ENCODE data around the gene ASAP2.

Gene ASAP2

GRCh38 chr2:9405636-9406035 lies 199.0 kb downstream of the ASAP2 start:
- no peak overlapping the region for H3K4me3 ChIP-seq (ENCODE audit: low read depth in 1 of 2, low read length in 1 of 2)
- H3K4me1 ChIP-seq (ENCODE audit: control insufficient read depth in 1 of 2, insufficient read depth in 1 of 2, low read depth in 1 of 2, low read length in 1 of 2): no peaks in the 10 kb centered on the region
- H3K36me3 ChIP-seq: peaks cover 39% of the 10 kb centered on the region
- H3K27me3 ChIP-seq: no peaks in the 10 kb centered on the region
- TF ChIP-seq CTCF (IDR thresholded peaks at IDR 0.05): no peak
- no peaks in the 10 kb centered on the region for H3K9me3 ChIP-seq
- no peak overlapping the region for H3K27ac ChIP-seq

- Histone ChIP-seq H3K27ac (no peak overlapping the region), H3K36me3 (peaks cover 41% of the 10 kb centered on the region)
Measured at GRCh38 chr2:9406529-9407362, 200.1 kb downstream of the ASAP2 start.

GRCh38 chr2:9407363-9407811 lies 200.8 kb downstream of the ASAP2 start:
- TF ChIP-seq CTCF (IDR thresholded peaks at IDR 0.05): no peak
- no peaks in the 10 kb centered on the region for H3K27me3 ChIP-seq
- H3K4me3 ChIP-seq (ENCODE audit: low read depth in 1 of 2, low read length in 1 of 2): no peak overlapping the region
- H3K9me3 ChIP-seq: no peaks in the 10 kb centered on the region
- peaks cover 41% of the 10 kb centered on the region for H3K36me3 ChIP-seq
- peaks cover 0 to 3% of the 10 kb centered on the region in 2 experiments for H3K4me1 ChIP-seq (ENCODE audit: control insufficient read depth in 1 of 2, insufficient read depth in 1 of 2, low read depth in 1 of 2, low read length in 1 of 2)
- H3K27ac ChIP-seq: no peak overlapping the region

More at GRCh38 chr2:9406529-9407362, 200.1 kb downstream of the ASAP2 start:
- peaks cover 0 to 3% of the 10 kb centered on the region in 2 experiments for H3K4me1 ChIP-seq (ENCODE audit: control insufficient read depth in 1 of 2, insufficient read depth in 1 of 2, low read depth in 1 of 2, low read length in 1 of 2)
- no peaks in the 10 kb centered on the region for H3K27me3 ChIP-seq
- no peaks in the 10 kb centered on the region for H3K9me3 ChIP-seq
- TF ChIP-seq CTCF (IDR thresholded peaks at IDR 0.05): no peak
- no peak overlapping the region for H3K4me3 ChIP-seq (ENCODE audit: low read depth in 1 of 2, low read length in 1 of 2)

GRCh38 chr2:9408641-9409151 lies 202.1 kb downstream of the ASAP2 start:
- no peaks in the 10 kb centered on the region for H3K9me3 ChIP-seq
- no peak overlapping the region for H3K27ac ChIP-seq
- TF ChIP-seq CTCF (IDR thresholded peaks at IDR 0.05): no peak
- H3K4me3 ChIP-seq (ENCODE audit: low read depth in 1 of 2, low read length in 1 of 2): no peak overlapping the region
- peaks cover 41% of the 10 kb centered on the region for H3K36me3 ChIP-seq
- H3K4me1 ChIP-seq (ENCODE audit: control insufficient read depth in 1 of 2, insufficient read depth in 1 of 2, low read depth in 1 of 2, low read length in 1 of 2): peaks cover 0 to 3% of the 10 kb centered on the region in 2 experiments
- H3K27me3 ChIP-seq: no peaks in the 10 kb centered on the region

GRCh38 chr2:9410108-9410507 lies 203.5 kb downstream of the ASAP2 start:
- Histone ChIP-seq H3K36me3 (peaks cover 41% of the 10 kb centered on the region), H3K4me3 (ENCODE audit: low read depth in 1 of 2, low read length in 1 of 2) (no peak overlapping the region), H3K4me1 (ENCODE audit: control insufficient read depth in 1 of 2, insufficient read depth in 1 of 2, low read depth in 1 of 2, low read length in 1 of 2) (peaks cover 0 to 3% of the 10 kb centered on the region in 2 experiments), H3K27ac (no peak overlapping the region), H3K9me3 (no peaks in the 10 kb centered on the region), H3K27me3 (no peaks in the 10 kb centered on the region)
- no peak for TF ChIP-seq CTCF (IDR thresholded peaks at IDR 0.05)
